Psoas muscle (tissue), 8 donors: ENCODE data around the gene TAS1R3. TPM values are rescaled to one million over a fixed set of nuclear protein-coding genes. Genes with fewer than 3 reads are reported as not detected.
A peak's percentile ranks its signal among the peaks of the same experiment; 100 is the strongest.

ENCODE experiments used
- ATAC-seq, 4 donors: fragments of 200-7000 bp; cut with Tn5 transposase; one replicate each; pipeline ENCODE4 v1.9.1; 2020; ENCODE audit warnings: moderate library complexity in 3 of 4, mild to moderate bottlenecking in 2 of 4
- DNase-seq, 2 donors: peaks; one replicate each; pipeline ENCODE4 v3.0.0-alpha.2; 2020
- H3K27ac ChIP-seq: fragments of 200-600 bp; one replicate; pipeline ENCODE4 v1.8.0; 2022
- H3K27me3 ChIP-seq, 3 donors: fragments of 200-600 bp in 1 of 3; one replicate each; pipeline versions ENCODE4 v1.6.1 to v1.8.0; 2013 to 2022; ENCODE audit warnings: low read length in 2 of 3, mild to moderate bottlenecking in 2 of 3, moderate library complexity in 1 of 3; ENCODE audit not compliant: insufficient read depth in 3 of 3
- H3K36me3 ChIP-seq, 2 donors: fragments of 200-600 bp in 1 of 2; one replicate each; pipeline versions ENCODE4 v1.6.1 to v1.8.0; 2013 to 2022; ENCODE audit warnings: low read depth in 1 of 2, mild to moderate bottlenecking in 1 of 2, moderate library complexity in 1 of 2; ENCODE audit not compliant: insufficient read depth in 1 of 2
- H3K4me1 ChIP-seq: fragments of 200-600 bp; one replicate; pipeline ENCODE4 v1.8.0; 2022
- H3K4me3 ChIP-seq: fragments of 200-600 bp; one replicate; pipeline ENCODE4 v1.8.0; 2022; ENCODE audit warnings: mild to moderate bottlenecking
- H3K9me3 ChIP-seq: fragments of 200-600 bp; one replicate; pipeline ENCODE4 v1.8.0; 2022
- CTCF ChIP-seq: fragments of 200-600 bp; IDR thresholded peaks from one replicate; pipeline ENCODE4 v1.8.0; 2022; ENCODE audit warnings: antibody characterized with exemption
- WGBS, 3 donors: extraction: QIAGEN DNeasy Blood & Tissue Kit; methylation state at CpG; one replicate each; pipeline versions ENCODE4 v1.1.6 to v1.1.7; 2013; 5-methylcytosine and 5-hydroxymethylcytosine counted together
- intact Hi-C, 2 donors: fragments of 100-400 bp; cut with DNase I; formaldehyde crosslinking; loops; one replicate each; pipeline versions ENCODE4 v1.11.0 to v1.14.2; 2022
- polyA plus RNA-seq, 3 donors: library from polyadenylated mRNA; stranded (reverse); fragments of 200-250 nt; gene quantifications; one replicate each; pipeline ENCODE4 v1.2.3, GENCODE V29; 2013
- total RNA-seq, 4 donors: library from RNA; stranded (reverse); fragmentation: NEBNext Ultra II Directional in 2 of 4; extraction: Animal tissue kit (Norgen Biotek cat#: 25700) in 2 of 4; gene quantifications; one replicate each; pipeline versions ENCODE4 v1.2.1 to v1.2.4, GENCODE V29; 2021 to 2023
- donor health status: healthy with polysubstance abuse.
- donor health status: DM: no; HTN: no; CAD: no; lungs with moderate emphysema.
- donor health status: Bipolar disorder and iron deficiency.
- donor health status: healthy.
- donor health status: DM: yes; HTN: yes; CAD: no.
- donor health status: DM: no; HTN: no; CAD: no.
- donor health status: DM: no; HTN: no; CAD: no.
- donor health status: DM: yes; HTN: yes; CAD: no.

Gene TAS1R3
- total and polyA plus RNA-seq, 7 donors = 0.06 to 0.25 (median 0.09) TPM; not detected in 1

DNA sequence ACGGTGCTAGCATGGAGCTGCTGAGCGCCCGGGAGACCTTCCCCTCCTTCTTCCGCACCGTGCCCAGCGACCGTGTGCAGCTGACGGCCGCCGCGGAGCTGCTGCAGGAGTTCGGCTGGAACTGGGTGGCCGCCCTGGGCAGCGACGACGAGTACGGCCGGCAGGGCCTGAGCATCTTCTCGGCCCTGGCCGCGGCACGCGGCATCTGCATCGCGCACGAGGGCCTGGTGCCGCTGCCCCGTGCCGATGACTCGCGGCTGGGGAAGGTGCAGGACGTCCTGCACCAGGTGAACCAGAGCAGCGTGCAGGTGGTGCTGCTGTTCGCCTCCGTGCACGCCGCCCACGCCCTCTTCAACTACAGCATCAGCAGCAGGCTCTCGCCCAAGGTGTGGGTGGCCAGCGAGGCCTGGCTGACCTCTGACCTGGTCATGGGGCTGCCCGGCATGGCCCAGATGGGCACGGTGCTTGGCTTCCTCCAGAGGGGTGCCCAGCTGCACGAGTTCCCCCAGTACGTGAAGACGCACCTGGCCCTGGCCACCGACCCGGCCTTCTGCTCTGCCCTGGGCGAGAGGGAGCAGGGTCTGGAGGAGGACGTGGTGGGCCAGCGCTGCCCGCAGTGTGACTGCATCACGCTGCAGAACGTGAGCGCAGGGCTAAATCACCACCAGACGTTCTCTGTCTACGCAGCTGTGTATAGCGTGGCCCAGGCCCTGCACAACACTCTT lies 1.1 kb downstream of the TAS1R3 start:
- WGBS, 3 donors = 70 to 81% (median 79%) methylated on average over 42 to 57 of the region's 57 CpGs
- DNase-seq (no peak), ATAC-seq (peak in 3 of 4 donors; percentile 1 to 10 (median 5))
- Histone ChIP-seq H3K4me3 (no peak overlapping the region), H3K27me3 (no peaks in the 10 kb centered on the region), H3K9me3 (no peaks in the 10 kb centered on the region), H3K4me1 (peaks cover 28% of the 10 kb centered on the region), H3K36me3 (peaks cover 0 to 41% of the 10 kb centered on the region in 2 donors), H3K27ac (no peak overlapping the region)
- TF ChIP-seq CTCF = no peak
- intact Hi-C loops = no loop called here

GRCh38 chr1:1332774-1333480 lies 1.8 kb downstream of the TAS1R3 start:
- H3K27ac ChIP-seq = no peak overlapping the region
- H3K9me3 ChIP-seq = no peaks in the 10 kb centered on the region
- DNase-seq (no peak), ATAC-seq (peak; percentile 6 to 45 (median 28))
- no peaks in the 10 kb centered on the region for H3K27me3 ChIP-seq
- WGBS, 3 donors = 44 to 72% (median 49%) methylated on average over 40 to 48 of the region's 48 CpGs
- intact Hi-C loops = no loop called here
- peaks cover 0 to 38% of the 10 kb centered on the region in 2 donors for H3K36me3 ChIP-seq
- no peak overlapping the region for H3K4me3 ChIP-seq
- TF ChIP-seq CTCF = no peak
- H3K4me1 ChIP-seq = peaks cover 28% of the 10 kb centered on the region

GRCh38 chr1:1333551-1334241 lies 2.6 kb downstream of the TAS1R3 start:
- 36 to 80% (median 51%) methylated on average over 32 to 36 of the region's 36 CpGs for WGBS, 3 donors
- H3K9me3 ChIP-seq = no peaks in the 10 kb centered on the region
- peaks cover 28% of the 10 kb centered on the region for H3K4me1 ChIP-seq
- peak; percentile 53 to 78 for DNase-seq
- H3K27ac ChIP-seq = no peak overlapping the region
- no peaks in the 10 kb centered on the region for H3K27me3 ChIP-seq
- TF ChIP-seq CTCF = no peak
- intact Hi-C loops = no loop called here
- H3K4me3 ChIP-seq = no peak overlapping the region
- peak; percentile 3 to 41 (median 20) for ATAC-seq
- peaks cover 2 to 38% of the 10 kb centered on the region in 2 donors for H3K36me3 ChIP-seq

DNA sequence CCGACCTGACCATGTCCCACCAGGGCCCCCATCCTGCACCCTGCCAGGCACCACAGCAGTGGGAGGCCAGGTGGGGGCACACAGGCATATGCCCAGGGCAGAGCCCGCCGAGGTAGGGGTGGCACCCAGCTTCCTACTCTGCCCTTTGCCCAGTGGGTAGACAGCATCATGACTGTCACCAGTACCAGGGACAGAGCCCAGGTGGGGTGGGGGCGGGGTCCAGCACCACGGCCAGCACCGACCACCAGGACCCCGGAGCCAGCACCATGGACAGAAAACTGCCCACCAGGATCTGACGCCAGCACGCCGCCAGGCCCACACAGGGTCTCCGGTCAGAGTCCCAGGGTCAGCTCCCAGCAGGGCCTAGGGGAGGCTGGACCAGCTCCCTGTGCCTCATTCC lies 3.8 kb downstream of the TAS1R3 start:
- Histone ChIP-seq H3K9me3 (no peaks in the 10 kb centered on the region), H3K27ac (no peak overlapping the region), H3K36me3 (peaks cover 2 to 45% of the 10 kb centered on the region in 2 donors), H3K27me3 (no peaks in the 10 kb centered on the region), H3K4me3 (no peak overlapping the region), H3K4me1 (peaks cover 28% of the 10 kb centered on the region)
- DNase-seq (no peak), ATAC-seq (no peak)
- WGBS, 3 donors = 59 to 65% (median 64%) methylated on average over 6 to 11 of the region's 11 CpGs
- intact Hi-C loops = no loop called here
- TF ChIP-seq CTCF = no peak
